Measurements from ENCODE around the gene MERTK.
"Not testable (repeated sequence)": the region's sequence is repeated elsewhere in the genome, so short reads cannot be mapped to it uniquely, and the experiment has no call there.

Gene MERTK

GRCh38 chr2:111897924-111898702 lies at the start of gene MERTK:
Gene MERTK (plus strand): TSS chr2:111898607. CDS start chr2:111898736, 129 bp downstream.
- peak; percentile 76 for DNase-seq

- peak; percentile 24 for DNase-seq
Measured at GRCh38 chr2:111850646-111851045, 47.8 kb upstream of the MERTK start.

DNA sequence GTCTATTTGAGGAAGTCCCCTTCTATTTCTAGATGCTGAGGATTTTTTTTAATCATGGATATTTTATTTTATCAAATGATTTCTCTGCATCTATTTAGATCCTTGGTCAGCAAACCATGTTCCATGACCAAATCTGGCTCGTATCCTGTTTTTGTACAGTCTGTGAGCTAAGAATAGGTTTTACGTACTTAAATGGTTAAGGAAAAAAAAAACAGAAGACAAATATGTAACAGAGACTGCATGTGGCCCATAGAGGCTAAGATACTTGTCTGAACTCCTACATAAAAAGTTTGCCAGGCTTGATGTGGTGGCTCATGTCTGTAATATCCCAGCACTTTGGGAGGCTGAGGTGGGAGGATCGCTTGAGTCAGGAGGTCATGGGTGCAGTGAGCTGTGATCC lies 45.9 kb upstream of the MERTK start:
- not testable (repeated sequence) for DNase-seq

GRCh38 chr2:111860005-111860404 lies 38.4 kb upstream of the MERTK start:
- DNase-seq = not testable (repeated sequence)

DNA sequence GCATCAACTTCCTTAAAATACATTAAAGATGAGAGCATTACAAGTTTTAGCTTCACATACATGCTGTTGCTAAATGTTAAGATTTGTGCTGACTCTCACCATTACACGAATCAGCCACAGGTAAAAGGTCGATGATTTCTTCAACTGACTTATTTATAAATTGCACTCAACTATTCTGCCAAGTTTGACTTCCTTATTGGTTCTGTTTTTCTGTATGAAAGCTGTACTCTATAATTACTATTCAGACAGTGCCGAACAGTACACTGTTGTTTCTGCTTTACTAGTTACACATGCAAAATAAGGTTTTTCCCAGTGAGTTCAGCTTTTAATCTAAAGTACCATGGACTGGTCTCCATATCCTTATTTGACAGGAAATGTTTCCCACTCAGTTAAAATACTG lies 33.3 kb upstream of the MERTK start:
- DNase-seq = not testable (repeated sequence)

DNA sequence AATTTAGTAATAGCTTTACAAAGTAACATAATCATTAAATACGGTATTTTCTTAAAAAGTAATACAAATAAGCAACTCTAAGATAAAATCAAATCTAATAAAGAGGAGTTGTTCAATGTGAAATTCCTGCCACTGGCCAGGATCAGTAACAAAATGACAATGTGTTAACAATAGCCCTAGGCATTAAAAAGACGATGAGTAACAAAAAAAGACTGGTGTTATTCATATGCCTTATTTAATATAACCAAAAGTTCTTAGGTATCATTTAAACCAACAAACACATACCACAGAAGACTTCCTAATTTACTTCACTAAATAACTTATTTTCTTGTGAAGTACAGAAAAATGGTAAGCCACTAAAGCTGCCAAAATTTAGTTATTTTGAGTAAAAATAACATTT lies 25.6 kb upstream of the MERTK start:
- not testable (repeated sequence) for DNase-seq

GRCh38 chr2:111883661-111884591 lies 14.5 kb upstream of the MERTK start, which contains the start of gene ANAPC1:
Gene ANAPC1 (minus strand): TSS chr2:111884193. CDS start chr2:111880825, 3,368 bp downstream.
- DNase-seq = peak; percentile 92

GRCh38 chr2:111884592-111884964 lies 13.8 kb upstream of the MERTK start:
- no peak for DNase-seq

DNA sequence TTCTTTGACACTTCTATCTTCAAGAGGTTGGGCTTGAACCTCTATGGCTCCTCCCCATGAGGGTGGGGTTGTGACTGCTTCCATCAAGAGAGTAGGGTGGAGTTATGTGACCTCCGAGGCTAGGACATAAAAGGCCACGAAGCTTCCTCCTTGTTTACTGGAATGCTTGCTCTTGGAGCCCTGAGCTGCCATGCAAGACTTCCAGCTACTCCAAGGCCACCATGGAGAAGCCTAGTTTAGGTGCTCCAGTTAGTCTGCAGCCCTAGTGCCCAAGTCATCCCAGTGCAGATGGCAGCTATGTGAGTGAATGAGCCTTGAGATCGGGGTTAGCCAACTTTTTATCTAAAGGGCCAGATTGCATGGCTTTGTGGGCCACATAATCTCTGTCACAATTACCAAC lies 2.4 kb upstream of the MERTK start:
- no peak for DNase-seq

- no peak for DNase-seq
Measured at GRCh38 chr2:111896576-111896975, 1.8 kb upstream of the MERTK start.

DNA sequence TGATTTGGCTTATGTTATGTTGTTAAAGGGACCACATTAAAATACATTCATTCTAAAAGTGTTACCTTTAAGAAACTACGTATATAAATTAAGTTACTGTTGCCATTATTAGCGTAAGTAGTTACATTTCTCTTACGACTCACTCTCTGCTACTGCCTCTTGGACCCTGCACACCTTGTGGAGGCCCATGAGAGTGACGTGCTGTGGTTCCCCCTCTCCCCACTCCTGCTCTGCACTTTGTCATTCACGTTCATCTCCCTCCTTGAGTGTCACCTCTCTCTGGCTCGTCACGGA lies 830 bp upstream of the MERTK start:
- DNase-seq = no peak

DNA sequence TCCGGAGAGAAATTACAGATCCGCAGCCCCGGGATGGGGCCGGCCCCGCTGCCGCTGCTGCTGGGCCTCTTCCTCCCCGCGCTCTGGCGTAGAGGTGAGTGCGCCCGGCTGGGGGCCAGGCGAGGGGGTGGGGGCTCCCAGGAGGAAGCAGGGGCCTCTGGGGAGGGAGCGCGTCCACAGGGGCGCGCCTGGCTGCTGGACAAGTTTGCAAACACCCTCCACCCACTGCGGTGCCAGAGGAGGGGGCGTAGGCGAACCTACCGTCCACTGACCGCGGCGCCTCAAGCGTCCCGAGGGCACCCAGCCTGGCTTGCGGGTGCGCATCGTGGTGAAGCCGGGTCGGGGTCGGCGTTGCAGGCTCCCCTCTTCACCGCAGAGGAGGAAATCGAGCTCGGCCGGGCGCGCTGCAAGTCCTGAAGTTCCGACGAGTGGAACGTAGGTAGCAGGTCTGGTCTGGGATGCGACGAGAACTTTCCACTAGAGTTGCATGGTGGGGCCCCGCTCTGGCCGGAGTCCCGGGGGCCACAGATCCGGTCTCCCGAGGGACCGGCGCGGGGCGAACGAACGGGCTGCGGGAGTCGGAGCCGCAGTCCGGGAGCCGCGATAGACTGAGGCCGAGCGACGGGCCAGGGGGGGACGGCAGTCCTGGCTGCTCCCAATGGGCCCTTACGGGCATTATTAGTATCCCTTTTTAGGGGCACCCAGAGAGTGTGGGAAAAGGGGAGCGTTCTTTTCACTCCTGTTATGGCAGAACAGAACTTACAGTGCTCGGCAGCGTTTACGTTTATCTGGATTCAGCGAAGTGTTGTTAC lies 502 bp downstream of the MERTK start:
- DNase-seq = peak; percentile 35

- DNase-seq = peak; percentile 13
Measured at GRCh38 chr2:111900859-111901258, 2.5 kb downstream of the MERTK start.

DNA sequence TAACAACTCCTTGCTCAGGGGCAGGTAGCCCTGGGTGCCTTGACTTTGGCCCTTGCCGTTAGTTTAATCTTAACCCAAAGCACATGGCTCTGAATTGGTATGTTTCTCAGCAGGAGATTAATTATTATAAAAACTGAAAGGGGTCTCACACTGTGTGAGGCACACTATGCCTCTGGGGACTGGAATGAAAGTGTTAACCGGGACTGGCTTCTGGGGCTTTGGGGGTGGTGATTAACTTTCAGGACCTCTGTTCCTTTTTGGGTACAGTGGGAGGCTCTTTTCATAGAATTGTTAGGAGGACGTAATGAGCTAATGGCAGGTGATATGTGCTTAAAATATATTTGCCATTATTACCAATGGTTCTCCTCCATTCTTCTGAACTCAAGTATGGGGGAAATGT lies 5.1 kb downstream of the MERTK start:
- DNase-seq = no peak

DNA sequence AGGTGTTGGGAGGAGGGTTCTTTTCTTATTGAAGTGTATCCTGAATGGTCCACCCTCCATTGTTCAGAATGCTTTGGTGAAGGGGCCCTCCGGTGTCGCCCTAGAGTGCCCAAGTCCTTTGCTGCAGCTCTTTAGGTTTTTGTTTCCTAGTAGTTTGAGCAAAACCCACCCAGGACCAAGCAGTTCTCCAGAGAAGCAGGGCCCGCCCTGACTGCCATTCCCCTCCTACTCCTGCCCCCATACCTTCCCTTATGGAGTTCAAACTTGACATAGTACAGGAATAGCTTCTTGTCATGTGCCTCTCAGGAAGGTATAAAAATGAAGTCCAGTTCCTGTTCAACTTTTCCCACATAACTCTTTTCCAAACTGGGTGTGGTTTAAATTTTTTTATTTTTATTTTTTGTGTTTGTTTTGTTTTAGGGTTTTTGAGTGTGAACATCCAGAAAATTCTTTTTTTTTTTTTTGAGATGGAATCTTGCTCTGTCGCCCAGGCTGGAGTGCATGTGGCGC lies 5.6 kb downstream of the MERTK start:
- DNase-seq = no peak

DNA sequence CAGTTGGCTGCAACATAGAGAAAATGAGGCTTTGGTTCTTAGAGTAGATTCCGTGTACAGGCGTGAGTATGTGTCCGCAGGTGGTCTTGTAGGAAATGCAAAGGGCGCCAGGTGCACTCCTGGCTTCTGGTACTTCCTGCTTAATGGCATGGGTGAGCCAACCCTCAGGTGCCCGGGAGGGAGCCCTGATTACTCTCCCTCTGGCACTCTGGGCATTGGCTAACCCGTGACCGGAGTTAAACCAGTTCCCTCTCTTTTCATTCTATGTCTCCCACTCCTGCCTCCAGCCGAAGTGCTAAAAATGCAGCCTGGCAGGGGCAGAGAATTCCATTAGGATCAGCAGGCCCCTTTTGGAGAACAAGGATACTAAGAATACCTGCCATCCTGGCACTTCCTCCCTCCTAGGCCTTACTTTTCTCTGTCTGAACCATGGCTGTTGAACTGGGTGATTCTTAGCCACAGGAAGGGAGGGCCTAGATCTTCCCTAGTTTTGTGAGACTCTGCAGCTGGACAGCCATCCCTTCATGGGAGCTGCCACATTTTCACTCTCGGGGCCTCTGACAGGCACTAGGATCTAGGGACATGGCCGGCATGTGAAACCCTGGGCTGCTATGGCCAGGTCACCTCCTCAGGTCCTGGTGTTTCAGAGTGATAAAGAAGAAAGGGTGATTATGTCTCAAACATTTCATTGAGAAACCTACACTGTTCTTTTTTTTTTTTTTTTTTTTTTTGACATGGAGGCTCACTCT lies 6.5 kb downstream of the MERTK start:
- no peak for DNase-seq

- not testable (repeated sequence) for DNase-seq
Measured at GRCh38 chr2:111905475-111905869, 7.1 kb downstream of the MERTK start.

DNA sequence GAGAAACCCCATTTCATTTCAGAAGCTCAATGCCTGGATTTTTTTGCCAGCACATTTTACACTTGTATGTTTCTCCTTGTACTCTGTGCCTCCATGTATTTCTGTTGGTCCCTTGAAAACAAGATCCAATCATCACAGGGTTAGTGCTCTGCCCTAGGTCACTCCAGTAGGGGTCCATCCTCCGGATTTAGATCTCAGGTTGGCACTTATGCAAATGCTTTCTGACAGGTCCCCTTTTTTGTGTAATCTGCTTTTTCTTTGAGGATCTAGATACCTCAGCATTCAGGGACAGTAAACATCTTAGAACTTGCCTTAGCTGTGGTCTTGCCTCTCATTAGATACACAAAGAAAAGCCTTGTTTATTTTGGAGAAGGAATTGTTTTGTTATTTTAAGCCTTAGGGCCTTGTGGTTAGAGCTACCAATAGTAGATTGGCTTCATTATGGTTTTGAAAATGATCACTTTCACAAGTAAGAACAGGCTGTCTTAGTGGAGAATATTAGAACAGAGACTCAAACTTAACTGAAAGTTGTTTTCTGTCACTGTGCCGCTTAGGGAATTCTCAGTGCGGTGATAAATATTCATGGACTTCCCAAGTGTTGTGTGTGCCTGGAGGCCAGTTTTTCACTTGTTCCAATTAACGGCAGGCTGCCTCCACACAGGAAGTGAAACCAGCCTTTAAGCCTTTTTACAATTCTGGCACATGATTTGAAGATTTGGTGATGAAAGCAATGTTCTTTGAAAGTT lies 7.8 kb downstream of the MERTK start:
- DNase-seq = no peak

- no peak for DNase-seq
Measured at GRCh38 chr2:111908578-111908977, 10.2 kb downstream of the MERTK start.

GRCh38 chr2:111909079-111909478 lies 10.7 kb downstream of the MERTK start:
- DNase-seq = no peak

GRCh38 chr2:111909997-111910396 lies 11.6 kb downstream of the MERTK start:
- not testable (repeated sequence) for DNase-seq
